ENCODE results near the gene CDK15. TPM values are rescaled to one million over a fixed set of nuclear protein-coding genes. Genes with fewer than 3 reads are reported as not detected.
A peak's percentile ranks its signal among the peaks of the same experiment; 100 is the strongest.
"Not testable (repeated sequence)": the region's sequence is repeated elsewhere in the genome, so short reads cannot be mapped to it uniquely, and the experiment has no call there.

CDK15 gene
- total RNA-seq, 2 donors from 2014 or later: 0.52 TPM; not detected in 1

DNA sequence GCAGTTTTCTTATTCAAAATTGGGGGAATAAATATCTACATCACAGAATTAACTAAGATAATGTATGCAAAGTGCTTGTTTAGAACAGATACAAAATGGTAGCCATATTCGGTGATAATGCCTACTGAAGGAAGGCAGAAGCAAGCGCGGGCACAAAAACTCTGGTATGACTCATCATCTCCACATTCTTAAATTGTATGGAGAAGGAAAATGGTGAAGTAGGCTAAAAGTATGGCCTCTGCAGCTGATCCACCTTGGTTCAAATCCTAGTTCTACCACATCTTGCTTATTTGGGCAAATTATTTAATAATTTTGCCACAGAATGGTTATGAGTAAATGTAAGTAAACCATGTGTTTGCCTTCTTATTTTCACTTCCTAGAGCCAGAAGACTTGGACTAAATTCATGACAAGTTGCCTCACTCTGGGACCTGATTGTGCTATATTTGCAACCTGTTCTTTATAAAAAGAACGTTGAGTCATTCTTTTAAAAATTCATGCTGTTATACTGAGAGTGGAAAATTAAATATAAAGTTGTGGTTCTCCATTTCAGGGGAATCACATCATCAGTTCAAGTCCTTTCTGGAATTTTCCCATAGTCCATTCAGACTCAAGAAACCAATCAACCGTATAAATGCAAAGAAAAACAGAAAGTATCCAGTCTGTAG, 9.0 kb upstream of the CDK15 start:
- Histone ChIP-seq H3K4me1 (no peaks in the 10 kb centered on the region), H3K27ac (no peak overlapping the region), H3K27me3 (no peaks in the 10 kb centered on the region), H3K36me3 (replicated peaks in 1 of 2; ENCODE audit: insufficient read depth in 1 of 2, low read depth in 2 of 2) (no peaks in the 10 kb centered on the region), H3K4me3 (no peak overlapping the region), H3K9me3 (no peaks in the 10 kb centered on the region)
- intact Hi-C loops (cut with DNase I): no loop called here
- 51 to 56% methylated on average over 5 of the region's 5 CpGs for WGBS, 2 donors
- ATAC-seq (no peak), DNase-seq (no peak)
- TF ChIP-seq POLR2A (IDR thresholded peaks at IDR 0.05) (no peak), CTCF (IDR thresholded peaks at IDR 0.05) (no peak)

DNA sequence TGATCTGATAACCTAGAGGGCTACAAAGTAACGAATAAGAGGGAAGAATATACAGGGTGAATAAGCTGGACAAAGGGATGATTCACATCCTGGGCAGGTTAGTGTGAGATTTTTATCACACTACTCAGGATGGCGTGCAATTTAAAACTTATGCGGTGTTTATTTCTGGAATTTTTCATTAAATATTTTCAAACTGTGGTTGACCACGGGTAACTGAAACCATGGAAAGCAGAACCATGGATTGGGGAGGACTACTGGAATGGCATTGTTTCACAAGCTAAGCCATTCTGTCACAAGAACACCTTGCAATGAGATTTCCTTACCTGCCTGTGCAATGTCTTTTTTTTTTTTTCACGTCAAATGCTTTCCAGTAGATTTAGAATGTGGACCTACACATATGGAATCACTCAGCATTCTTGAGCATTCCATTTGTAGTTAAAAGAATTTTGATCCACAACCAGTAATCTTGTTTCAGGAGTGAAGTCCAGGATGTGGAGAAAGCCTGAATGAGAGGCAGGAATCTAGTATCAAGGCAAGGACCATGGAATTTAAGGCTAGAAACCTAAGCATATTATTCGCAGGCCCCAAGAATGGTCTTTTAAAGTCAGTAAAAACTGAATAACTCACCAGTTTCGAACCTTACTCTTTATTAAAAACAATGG, 8.0 kb upstream of the CDK15 start:
- ATAC-seq: no peak
- Histone ChIP-seq H3K4me3 (no peak overlapping the region), H3K9me3 (no peaks in the 10 kb centered on the region), H3K36me3 (replicated peaks in 1 of 2; ENCODE audit: insufficient read depth in 1 of 2, low read depth in 2 of 2) (no peaks in the 10 kb centered on the region), H3K27ac (no peak overlapping the region), H3K27me3 (no peaks in the 10 kb centered on the region), H3K4me1 (no peaks in the 10 kb centered on the region)
- TF ChIP-seq CTCF (IDR thresholded peaks at IDR 0.05): no peak
- TF ChIP-seq POLR2A (IDR thresholded peaks at IDR 0.05): no peak
- intact Hi-C loops (cut with DNase I): no loop called here
- WGBS, 2 donors: 55 to 60% methylated on average over 7 of the region's 7 CpGs
- no peak for DNase-seq

GRCh38 chr2:201798914-201799285, 7.4 kb upstream of the CDK15 start:
- WGBS, 2 donors: 54 to 75% methylated on average over 2 of the region's 2 CpGs

DNA sequence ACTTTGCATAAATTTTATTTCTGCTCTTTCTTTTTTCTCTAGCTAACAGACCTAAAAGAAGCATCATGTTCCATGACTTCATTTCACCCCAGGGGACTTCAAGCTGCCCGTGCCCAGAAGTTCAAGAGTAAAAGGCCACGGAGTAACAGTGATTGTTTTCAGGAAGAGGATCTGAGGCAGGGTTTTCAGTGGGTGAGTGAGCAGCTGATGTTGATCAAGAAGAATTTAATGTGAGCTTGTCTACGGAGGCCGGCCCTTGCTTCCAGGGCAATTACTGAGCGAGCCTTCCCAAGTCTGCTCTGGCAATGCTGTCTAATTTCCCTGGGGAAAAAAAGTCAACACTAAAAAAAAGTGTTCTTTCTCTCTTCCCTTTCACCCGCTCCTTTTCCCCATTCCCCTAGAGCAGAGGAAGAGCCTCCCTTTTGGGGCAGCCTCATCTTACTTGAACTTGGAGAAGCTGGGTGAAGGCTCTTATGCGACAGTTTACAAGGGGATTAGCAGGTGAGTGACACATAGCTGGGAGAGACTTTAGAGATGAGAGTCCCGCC, 1.2 kb downstream of the CDK15 start:
- no peak overlapping the region for H3K4me3 ChIP-seq
- 49 to 51% methylated on average over 8 of the region's 8 CpGs for WGBS, 2 donors
- ATAC-seq (no peak), DNase-seq (peak in 3 of 4 donors; percentile 11 to 20 (median 16))
- no peak for TF ChIP-seq CTCF (IDR thresholded peaks at IDR 0.05)
- TF ChIP-seq POLR2A (IDR thresholded peaks at IDR 0.05): no peak
- no peaks in the 10 kb centered on the region for H3K9me3 ChIP-seq
- intact Hi-C loops (cut with DNase I): no loop called here
- H3K27me3 ChIP-seq: peaks cover 0 to 4% of the 10 kb centered on the region in 2 donors
- no peaks in the 10 kb centered on the region for H3K36me3 ChIP-seq (replicated peaks in 1 of 2; ENCODE audit: insufficient read depth in 1 of 2, low read depth in 2 of 2)
- H3K4me1 ChIP-seq: no peaks in the 10 kb centered on the region
- H3K27ac ChIP-seq: no peak overlapping the region

More at GRCh38 chr2:201798914-201799285, 7.4 kb upstream of the CDK15 start:
- H3K27ac ChIP-seq; ATAC-seq; H3K4me3 ChIP-seq; H3K9me3 ChIP-seq; H3K27me3 ChIP-seq; DNase-seq; intact Hi-C loops (cut with DNase I); H3K4me1 ChIP-seq; H3K36me3 ChIP-seq (replicated peaks in 1 of 2; ENCODE audit: insufficient read depth in 1 of 2, low read depth in 2 of 2): not testable (repeated sequence)

DNA sequence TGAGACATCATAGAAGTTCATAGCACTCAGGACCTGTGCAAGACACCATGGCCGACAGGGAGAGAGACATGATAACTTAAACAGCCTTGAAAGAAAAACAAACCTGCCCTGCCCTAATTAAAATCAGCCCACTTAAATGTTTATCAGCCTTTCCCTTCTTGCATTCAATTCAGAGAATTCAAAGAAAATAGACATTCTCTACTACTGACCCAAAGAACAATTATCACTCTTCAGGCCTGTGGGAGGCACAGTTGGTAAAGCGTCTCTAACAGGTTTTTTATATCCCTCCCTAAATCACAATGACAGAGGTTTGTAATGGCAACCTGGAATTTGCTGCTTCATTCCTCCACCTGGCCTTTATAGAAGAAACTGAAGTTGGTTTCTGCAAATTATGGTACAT, 1.7 kb downstream of the CDK15 start:
- H3K36me3 ChIP-seq (replicated peaks in 1 of 2; ENCODE audit: insufficient read depth in 1 of 2, low read depth in 2 of 2): no peaks in the 10 kb centered on the region
- no peaks in the 10 kb centered on the region for H3K4me1 ChIP-seq
- ATAC-seq: no peak
- H3K4me3 ChIP-seq: no peak overlapping the region
- intact Hi-C loops (cut with DNase I): no loop called here
- no peaks in the 10 kb centered on the region for H3K9me3 ChIP-seq
- DNase-seq: no peak
- no peak overlapping the region for H3K27ac ChIP-seq
- 82 to 83% methylated on average over 2 of the region's 2 CpGs for WGBS, 2 donors
- peaks cover 0 to 4% of the 10 kb centered on the region in 2 donors for H3K27me3 ChIP-seq
- TF ChIP-seq CTCF (IDR thresholded peaks at IDR 0.05): no peak
- no peak for TF ChIP-seq POLR2A (IDR thresholded peaks at IDR 0.05)

Data from body of pancreas (tissue), 4 donors.